SK-N-SH (cell line): ENCODE data around the gene GCNT2. TPM values are rescaled to one million over a fixed set of nuclear protein-coding genes. Genes with fewer than 3 reads are reported as not detected.

ENCODE experiments used
- CTCF ChIA-PET: fragments of 300-600, 350-600 bp; formaldehyde crosslinking; extraction: SDS; loops from one replicate; lab custom pipeline; 2021; lab: Yijun Ruan, JAX
- POLR2A ChIA-PET: fragments of 350-600 bp; sonication (Branson Sonifier 250); formaldehyde crosslinking; extraction: SDS; loops from one replicate; lab custom pipeline; 2020; ENCODE audit warnings: antibody characterized with exemption, inconsistent platforms; lab: Yijun Ruan, JAX
- DNase-seq: peaks from one replicate; pipeline ENCODE4 v3.0.0; 2012
- H2AFZ ChIP-seq: fragments of 200-600 bp; sonication (generic); 2 replicates; pipeline ENCODE4 v1.8.1; 2016; ENCODE audit warnings: antibody characterized with exemption, mild to moderate bottlenecking, low read depth
- H3F3A ChIP-seq: fragments of 200-600 bp; sonication (generic); replicated peaks from 2 replicates; pipeline ENCODE3; 2016; ENCODE audit warnings: antibody characterized with exemption, mild to moderate bottlenecking; ENCODE audit not compliant: insufficient read depth
- H3K27ac ChIP-seq, 2 experiments: fragments of 200-500 bp in 1 of 2; fragments of 200-600 bp in 1 of 2; sonication (Bioruptor generic) in 1 of 2; sonication (generic), shearing (Covaris generic) in 1 of 2; 2 replicates each; pipeline versions ENCODE4 v1.5.1 to v1.6.1; 2014 to 2016; ENCODE audit warnings: low read depth in 2 of 2, inconsistent platforms in 1 of 2, low read length in 1 of 2, mild to moderate bottlenecking in 1 of 2, mixed read lengths in 1 of 2
- H3K27me3 ChIP-seq: fragments of 200-600 bp; sonication (generic), shearing (Covaris generic); 2 replicates; pipeline ENCODE4 v1.6.1; 2016; ENCODE audit warnings: mixed run types; ENCODE audit not compliant: insufficient read depth
- H3K36me3 ChIP-seq, 2 experiments: fragments of 200-500 bp in 1 of 2; fragments of 200-600 bp in 1 of 2; sonication (Bioruptor generic) in 1 of 2; sonication (generic) in 1 of 2; replicated peaks in 1 of 2; 2 replicates each; pipeline versions ENCODE3 to v1.5.1; 2014 to 2016; ENCODE audit warnings: low read length in 1 of 2, mild to moderate bottlenecking in 1 of 2; ENCODE audit not compliant: insufficient read depth in 2 of 2, control insufficient read depth in 1 of 2
- H3K4me1 ChIP-seq, 2 experiments: fragments of 200-500 bp in 1 of 2; fragments of 200-600 bp in 1 of 2; sonication (Bioruptor generic) in 1 of 2; sonication (generic), shearing (Covaris generic) in 1 of 2; 2 replicates each; pipeline versions ENCODE4 v1.5.1 to v1.6.1; 2014 to 2016; ENCODE audit warnings: low read depth in 1 of 2, low read length in 1 of 2, mixed run types in 1 of 2; ENCODE audit not compliant: insufficient read depth in 2 of 2, control insufficient read depth in 1 of 2
- H3K4me2 ChIP-seq: fragments of 200-600 bp; sonication (generic), shearing (Covaris generic); 2 replicates; pipeline ENCODE4 v1.6.1; 2017; ENCODE audit warnings: mixed run types
- H3K4me3 ChIP-seq, 2 experiments: fragments of 200-500 bp in 1 of 2; fragments of 200-600 bp in 1 of 2; sonication (Bioruptor generic) in 1 of 2; sonication (generic), shearing (Covaris generic) in 1 of 2; 2 replicates each; pipeline versions ENCODE4 v1.5.1 to v1.8.1; 2014 to 2016; ENCODE audit warnings: low read depth in 2 of 2, inconsistent platforms in 1 of 2, low read length in 1 of 2, mild to moderate bottlenecking in 1 of 2, mixed read lengths in 1 of 2, moderate library complexity in 1 of 2
- H3K79me2 ChIP-seq: fragments of 200-600 bp; sonication (generic); 2 replicates; pipeline ENCODE4 v1.8.1; 2017; ENCODE audit warnings: mild to moderate bottlenecking; ENCODE audit not compliant: insufficient read depth
- H3K9ac ChIP-seq: fragments of 200-600 bp; sonication (generic); 2 replicates; pipeline ENCODE4 v1.6.1; 2017; ENCODE audit warnings: mixed run types
- H3K9me2 ChIP-seq: fragments of 200-600 bp; sonication (generic); 2 replicates; pipeline ENCODE4 v1.6.1; 2017; ENCODE audit warnings: mixed run types
- H3K9me3 ChIP-seq: fragments of 200-600 bp; sonication (generic); 2 replicates; pipeline ENCODE4 v1.6.1; 2017; ENCODE audit warnings: mixed run types, mild to moderate bottlenecking, moderate library complexity
- H4K20me1 ChIP-seq: fragments of 200-600 bp; sonication (generic); 2 replicates; pipeline ENCODE4 v1.6.1; 2017; ENCODE audit warnings: mild to moderate bottlenecking, mixed run types; ENCODE audit not compliant: insufficient read depth
- CHD2 ChIP-seq: fragments of 150-350 bp; IDR thresholded peaks from 2 replicates; pipeline ENCODE4 v1.6.1; 2018; ENCODE audit warnings: low read length; ENCODE audit not compliant: partially characterized antibody
- CTCF ChIP-seq: fragments of 200-600 bp; sonication (generic); IDR thresholded peaks from 2 replicates; pipeline ENCODE4 v1.6.1; 2017; ENCODE audit warnings: antibody characterized with exemption, mild to moderate bottlenecking, moderate library complexity
- ELF1 ChIP-seq: IDR thresholded peaks from 2 replicates; pipeline ENCODE4 v1.4.0; 2012
- EP300 ChIP-seq, 2 experiments: IDR thresholded peaks; 2 replicates each; pipeline versions ENCODE4 v1.4.0 to v1.6.1; 2012; ENCODE audit warnings: borderline replicate concordance in 1 of 2, low read depth in 1 of 2, low read length in 1 of 2
- FOSL2 ChIP-seq: IDR thresholded peaks from 2 replicates; pipeline ENCODE4 v1.4.0; 2012; ENCODE audit warnings: low read depth, mild to moderate bottlenecking, moderate library complexity, borderline replicate concordance
- FOXJ3 ChIP-seq: sonication (generic); formaldehyde crosslinking; IDR thresholded peaks from 2 replicates; pipeline ENCODE4 v1.5.1; 2020; ENCODE audit warnings: mild to moderate bottlenecking, missing genetic modification reagents
- FOXM1 ChIP-seq: IDR thresholded peaks from 2 replicates; pipeline ENCODE4 v1.4.0; 2012; ENCODE audit warnings: low read depth, mild to moderate bottlenecking
- GABPA ChIP-seq: IDR thresholded peaks from 2 replicates; pipeline ENCODE4 v1.4.0; 2012; ENCODE audit warnings: low read depth, mild to moderate bottlenecking
- MAX ChIP-seq: IDR thresholded peaks from 2 replicates; pipeline ENCODE4 v1.4.0; 2012; ENCODE audit warnings: low read depth
- POLR2AphosphoS5 ChIP-seq: IDR thresholded peaks from 2 replicates; pipeline ENCODE4 v1.6.1; 2012; ENCODE audit warnings: low read depth, low read length
- RAD21 ChIP-seq: IDR thresholded peaks from 2 replicates; pipeline ENCODE4 v1.6.1; 2012; ENCODE audit warnings: mild to moderate bottlenecking, low read length
- RFX5 ChIP-seq: IDR thresholded peaks from 2 replicates; pipeline ENCODE4 v1.6.1; 2012; ENCODE audit warnings: mild to moderate bottlenecking, improper control_type of control experiment, low read length
- RXRA ChIP-seq: IDR thresholded peaks from 2 replicates; pipeline ENCODE4 v1.4.0; 2012; ENCODE audit warnings: low read depth, mild to moderate bottlenecking, borderline replicate concordance
- SIN3A ChIP-seq: IDR thresholded peaks from 2 replicates; pipeline ENCODE4 v1.6.1; 2012; ENCODE audit warnings: low read depth, mild to moderate bottlenecking, low read length, moderate library complexity, borderline replicate concordance
- SMC3 ChIP-seq: IDR thresholded peaks from 2 replicates; pipeline ENCODE4 v1.6.1; 2012; ENCODE audit warnings: low read depth, low read length, improper control_type of control experiment
- TEAD4 ChIP-seq: IDR thresholded peaks from 2 replicates; pipeline ENCODE4 v1.4.0; 2012; ENCODE audit warnings: mild to moderate bottlenecking, borderline replicate concordance; ENCODE audit not compliant: insufficient read depth
- USF1 ChIP-seq: IDR thresholded peaks from 2 replicates; pipeline ENCODE4 v1.4.0; 2012; ENCODE audit warnings: low read depth, borderline replicate concordance
- YY1 ChIP-seq: IDR thresholded peaks from 2 replicates; pipeline ENCODE4 v1.4.0; 2012; ENCODE audit warnings: low read depth, mild to moderate bottlenecking
- ZBTB33 ChIP-seq: IDR thresholded peaks from 2 replicates; pipeline ENCODE4 v1.4.0; 2012; ENCODE audit warnings: low read depth, borderline replicate concordance
- WGBS: methylation state at CpG from one replicate; pipeline ENCODE4 v1.1.6; 2017; ENCODE audit warnings: low lambda C conversion rate; 5-methylcytosine and 5-hydroxymethylcytosine counted together
- polyA plus RNA-seq, 3 experiments: library from polyadenylated mRNA; depleted of rRNA; stranded (reverse); fragments of >200 nt; gene quantifications; 2 replicates each; pipeline ENCODE4 v1.2.3, GENCODE V29; 2012

The GCNT2 gene
- polyA plus RNA-seq, 1 of the 3 experiments (the other 2 are of a cell fraction), result 0.13 TPM

GRCh38 chr6:10556589-10556988 lies 35.4 kb downstream of the GCNT2 start:
- ChIA-PET CTCF (no interaction called here), POLR2A (interaction anchor here (1.0 to 1.3 kb wide), 2 partner anchors 163 to 190 kb away, joined by 3 to 5 read pairs; no protein-coding TSS in a partner anchor)
- H2AFZ ChIP-seq, result peak overlapping the region; percentile 72
- no peak overlapping the region for H3K9ac ChIP-seq
- no peaks in the 10 kb centered on the region for H3K9me3 ChIP-seq
- H3K27me3 ChIP-seq, result no peaks in the 10 kb centered on the region; the same call in 1 of the 2 replicates
- WGBS, result 37% methylated on average over 6 of the region's 6 CpGs
- H3K9me2 ChIP-seq, result no peaks in the 10 kb centered on the region
- H3K79me2 ChIP-seq, result no peaks in the 10 kb centered on the region
- no peaks in the 10 kb centered on the region for H4K20me1 ChIP-seq
- peak overlapping the region in 1 of 2 experiments; percentile 91; a peak in 2 of 4 replicates for H3K27ac ChIP-seq
- TF ChIP-seq RAD21 (no peak), MAX (no peak), CTCF (no peak), FOSL2 (no peak), ZBTB33 (no peak), USF1 (no peak), ELF1 (no peak), TEAD4 (no peak), SIN3A (no peak), RFX5 (no peak), FOXM1 (no peak), POLR2AphosphoS5 (no peak), SMC3 (no peak), RXRA (no peak), FOXJ3 (no peak), GABPA (no peak), CHD2 (no peak), EP300 (IDR thresholded peaks at IDR 0.05; ENCODE audit: borderline replicate concordance in 1 of 2, low read depth in 1 of 2, low read length in 1 of 2) (no peak), YY1 (no peak)
- H3K4me3 ChIP-seq, result peak overlapping the region; percentile 55 to 58
- H3K4me2 ChIP-seq, result peak overlapping the region; percentile 80
- H3K36me3 ChIP-seq, result no peaks in the 10 kb centered on the region
- H3K4me1 ChIP-seq, result peaks cover 0 to 24% of the 10 kb centered on the region in 2 experiments; a peak in 2 of 4 replicates
- no peaks in the 10 kb centered on the region for H3F3A ChIP-seq
- no peak for DNase-seq
